IPS-18a (cell line): ENCODE results near the gene PNPLA5.

Experiments
- H3K27ac ChIP-seq: one replicate; pipeline ENCODE4 v1.5.1; 2013; ENCODE audit warnings: low read length
- H3K27me3 ChIP-seq: one replicate; pipeline ENCODE4 v1.6.1; 2013; ENCODE audit warnings: mild to moderate bottlenecking, low read length; ENCODE audit not compliant: control insufficient read depth, insufficient read depth
- H3K36me3 ChIP-seq: one replicate; pipeline ENCODE4 v1.6.1; 2013; ENCODE audit warnings: low read depth, low read length; ENCODE audit not compliant: control insufficient read depth
- H3K4me1 ChIP-seq: one replicate; pipeline ENCODE4 v1.6.1; 2013; ENCODE audit warnings: low read depth, low read length; ENCODE audit not compliant: control insufficient read depth
- H3K4me3 ChIP-seq: one replicate; pipeline ENCODE4 v1.5.1; 2013; ENCODE audit warnings: low read length
- H3K9ac ChIP-seq: one replicate; pipeline ENCODE4 v1.6.1; 2013; ENCODE audit warnings: mild to moderate bottlenecking, low read length, moderate library complexity
- H3K9me3 ChIP-seq: one replicate; pipeline ENCODE4 v1.6.1; 2013; ENCODE audit warnings: low read depth, low read length; ENCODE audit not compliant: control insufficient read depth

PNPLA5 gene

GRCh38 chr22:43891360-43892182 lies at the start of gene PNPLA5:
PNPLA5 (minus strand) TSS chr22:43892013; CDS start chr22:43891880, 133 bp downstream.
- peak within 1 kb of the TSS; percentile 75 for H3K4me3 ChIP-seq
- H3K9ac ChIP-seq, result peak within 1 kb of the TSS; percentile 64

DNA sequence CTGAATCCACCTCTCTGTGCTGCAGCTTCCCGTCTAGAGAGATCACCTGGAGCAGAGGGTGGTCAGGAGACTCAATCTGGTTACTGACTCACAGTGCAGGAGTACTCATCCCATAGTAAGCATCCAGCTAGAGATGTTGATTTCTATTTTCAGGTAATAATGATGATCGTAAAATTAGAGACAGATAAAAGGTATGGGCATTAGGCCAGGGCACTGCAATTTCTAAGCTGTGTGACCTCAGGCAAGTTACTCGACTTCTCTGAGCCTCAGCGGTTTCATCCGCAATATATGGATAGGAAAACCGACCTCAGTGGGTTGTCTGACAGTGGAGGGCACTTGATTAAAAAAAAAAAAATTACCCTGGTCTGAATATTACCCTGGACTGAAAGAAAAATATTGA lies 49.6 kb upstream of the PNPLA5 start:
- Histone ChIP-seq H3K36me3 (peaks cover 83% of the 10 kb centered on the region), H3K27me3 (no peaks in the 10 kb centered on the region), H3K9ac (no peak overlapping the region), H3K4me1 (no peaks in the 10 kb centered on the region), H3K27ac (no peak overlapping the region), H3K4me3 (no peak overlapping the region), H3K9me3 (no peaks in the 10 kb centered on the region)

More at GRCh38 chr22:43891360-43892182, at the start of gene PNPLA5:
- H3K9me3 ChIP-seq, result no peaks in the 10 kb centered on the region
- H3K27me3 ChIP-seq, result peaks cover 34% of the 10 kb centered on the region
- H3K36me3 ChIP-seq, result no peaks in the 10 kb centered on the region
- H3K4me1 ChIP-seq, result no peaks in the 10 kb centered on the region
- H3K27ac ChIP-seq, result no peak within 1 kb of the TSS

- H3K27me3 ChIP-seq, result no peaks in the 10 kb centered on the region
- H3K9me3 ChIP-seq, result no peaks in the 10 kb centered on the region
- H3K9ac ChIP-seq, result no peak overlapping the region
- peaks cover 81% of the 10 kb centered on the region for H3K36me3 ChIP-seq
- no peaks in the 10 kb centered on the region for H3K4me1 ChIP-seq
- no peak overlapping the region for H3K27ac ChIP-seq
- no peak overlapping the region for H3K4me3 ChIP-seq
Observed at GRCh38 chr22:43931771-43932170, 40.0 kb upstream of the PNPLA5 start.

DNA sequence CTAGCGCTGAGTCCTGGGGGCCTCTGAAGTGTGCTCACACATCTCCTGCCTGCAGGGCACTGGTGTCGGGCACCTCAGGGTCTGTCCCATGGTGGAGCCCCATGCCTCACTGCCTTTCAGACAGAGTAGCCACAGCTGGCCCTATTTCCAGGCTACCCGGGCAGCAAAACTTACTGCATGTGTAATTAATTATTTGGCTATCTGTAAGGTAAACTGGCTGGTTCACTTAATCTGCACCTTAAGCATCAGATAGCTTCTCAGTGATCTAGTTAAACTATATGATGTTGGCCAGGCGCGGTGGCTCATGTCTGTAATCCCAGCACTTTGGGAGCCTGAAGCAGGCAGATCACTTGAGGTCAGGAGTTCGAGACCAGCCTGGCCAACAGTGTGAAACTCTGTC lies 37.1 kb upstream of the PNPLA5 start:
- Histone ChIP-seq H3K9me3 (no peaks in the 10 kb centered on the region), H3K4me3 (no peak overlapping the region), H3K4me1 (peaks cover 16% of the 10 kb centered on the region), H3K36me3 (peaks cover 57% of the 10 kb centered on the region), H3K27me3 (no peaks in the 10 kb centered on the region), H3K27ac (no peak overlapping the region), H3K9ac (no peak overlapping the region)

DNA sequence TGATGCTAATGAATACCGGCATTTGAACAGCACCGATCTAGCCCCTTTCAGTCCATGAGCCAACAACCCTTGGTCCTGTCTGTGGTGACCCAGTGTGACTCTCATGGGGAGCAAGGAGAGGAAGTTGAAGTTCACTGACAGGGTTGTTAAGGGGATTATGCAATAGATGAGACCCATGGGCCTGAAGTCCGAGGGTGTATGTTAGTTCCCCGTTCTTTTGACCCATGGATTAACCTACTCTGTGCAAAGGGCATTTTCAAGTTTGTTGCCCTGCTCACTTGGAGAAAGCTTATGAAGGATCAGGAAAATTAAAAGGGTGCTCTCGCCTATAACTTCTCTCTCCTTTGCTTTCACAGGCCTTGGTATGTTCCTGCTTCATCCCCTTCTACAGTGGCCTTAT lies 36.7 kb upstream of the PNPLA5 start:
- Histone ChIP-seq H3K27me3 (no peaks in the 10 kb centered on the region), H3K36me3 (peaks cover 53% of the 10 kb centered on the region), H3K4me1 (peaks cover 16% of the 10 kb centered on the region), H3K27ac (no peak overlapping the region), H3K4me3 (no peak overlapping the region), H3K9ac (no peak overlapping the region), H3K9me3 (no peaks in the 10 kb centered on the region)

DNA sequence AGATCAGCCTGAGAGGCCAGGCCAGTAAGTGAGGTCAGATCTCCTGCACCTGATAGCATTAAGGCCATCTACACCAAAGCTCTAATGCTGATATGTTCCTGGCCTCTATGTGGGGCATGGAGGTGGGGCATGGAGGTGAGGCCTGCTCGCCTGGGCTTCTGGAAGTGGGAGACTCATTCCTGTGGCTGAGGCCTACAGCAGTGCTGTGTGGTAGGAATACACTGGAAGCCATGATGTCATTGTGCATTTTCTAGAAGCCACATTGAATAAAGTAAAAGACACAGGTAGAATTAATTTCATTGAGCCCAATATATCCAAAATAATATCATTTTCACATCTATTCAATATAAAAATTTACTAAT lies 34.5 kb upstream of the PNPLA5 start:
- H3K27ac ChIP-seq, result no peak overlapping the region
- peaks cover 33% of the 10 kb centered on the region for H3K36me3 ChIP-seq
- peaks cover 27% of the 10 kb centered on the region for H3K4me1 ChIP-seq
- H3K9me3 ChIP-seq, result no peaks in the 10 kb centered on the region
- peak overlapping the region; percentile 62 for H3K4me3 ChIP-seq
- H3K9ac ChIP-seq, result no peak overlapping the region
- H3K27me3 ChIP-seq, result no peaks in the 10 kb centered on the region

DNA sequence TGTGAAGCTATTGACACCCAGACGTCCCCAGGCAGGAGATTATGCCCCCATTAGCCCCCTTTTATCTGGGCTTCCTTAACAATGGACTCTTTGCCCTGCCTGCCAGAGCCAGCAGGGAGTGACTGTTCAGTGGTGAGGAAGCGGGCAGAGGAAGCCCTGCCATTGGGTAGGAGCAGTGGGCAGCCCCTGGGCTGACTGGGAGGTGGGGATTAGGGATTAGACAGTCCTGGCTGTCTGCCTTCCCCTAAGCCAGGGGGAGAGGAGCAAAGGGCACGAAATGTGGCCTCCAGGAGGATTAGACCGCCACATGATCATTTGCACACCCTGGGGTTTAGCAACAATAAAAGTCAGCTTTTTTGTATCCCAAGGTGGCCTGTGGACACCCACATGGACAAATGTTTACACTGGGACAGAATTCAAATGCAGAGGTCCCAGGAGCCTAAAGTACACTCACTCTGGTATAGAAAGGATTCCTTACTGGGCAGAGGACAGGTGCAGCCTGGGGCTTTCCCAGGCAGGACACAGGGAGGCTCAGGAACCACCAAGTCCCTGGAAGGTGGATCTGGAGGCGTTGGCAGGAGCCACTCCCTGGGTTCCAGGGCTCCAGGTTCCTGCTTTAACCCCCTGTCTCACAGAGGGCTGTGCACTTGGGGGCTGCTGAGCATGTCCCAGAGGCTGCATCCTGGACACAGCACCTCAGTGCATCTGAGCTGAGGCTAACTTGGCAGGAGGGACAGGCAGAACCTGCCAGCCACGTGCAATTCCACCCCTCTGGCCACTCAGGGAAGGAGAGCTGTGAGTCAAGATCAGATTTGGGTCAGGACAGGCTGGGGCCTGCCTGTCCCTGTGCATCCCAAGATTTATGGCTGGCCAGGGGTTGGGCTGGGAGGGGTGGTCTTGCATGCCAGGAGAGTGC lies 33.9 kb upstream of the PNPLA5 start:
- Histone ChIP-seq H3K36me3 (peaks cover 30% of the 10 kb centered on the region), H3K4me3 (peak overlapping the region; percentile 62), H3K9ac (peak overlapping the region; percentile 84), H3K27ac (peak overlapping the region; percentile 42), H3K9me3 (no peaks in the 10 kb centered on the region), H3K4me1 (peaks cover 27% of the 10 kb centered on the region), H3K27me3 (no peaks in the 10 kb centered on the region)

- peak overlapping the region; percentile 84 for H3K9ac ChIP-seq
- H3K4me1 ChIP-seq, result peaks cover 27% of the 10 kb centered on the region
- peaks cover 22% of the 10 kb centered on the region for H3K36me3 ChIP-seq
- H3K27me3 ChIP-seq, result no peaks in the 10 kb centered on the region
- no peak overlapping the region for H3K27ac ChIP-seq
- H3K4me3 ChIP-seq, result peak overlapping the region; percentile 62
- no peaks in the 10 kb centered on the region for H3K9me3 ChIP-seq
Observed at GRCh38 chr22:43924877-43925276, 33.1 kb upstream of the PNPLA5 start.

DNA sequence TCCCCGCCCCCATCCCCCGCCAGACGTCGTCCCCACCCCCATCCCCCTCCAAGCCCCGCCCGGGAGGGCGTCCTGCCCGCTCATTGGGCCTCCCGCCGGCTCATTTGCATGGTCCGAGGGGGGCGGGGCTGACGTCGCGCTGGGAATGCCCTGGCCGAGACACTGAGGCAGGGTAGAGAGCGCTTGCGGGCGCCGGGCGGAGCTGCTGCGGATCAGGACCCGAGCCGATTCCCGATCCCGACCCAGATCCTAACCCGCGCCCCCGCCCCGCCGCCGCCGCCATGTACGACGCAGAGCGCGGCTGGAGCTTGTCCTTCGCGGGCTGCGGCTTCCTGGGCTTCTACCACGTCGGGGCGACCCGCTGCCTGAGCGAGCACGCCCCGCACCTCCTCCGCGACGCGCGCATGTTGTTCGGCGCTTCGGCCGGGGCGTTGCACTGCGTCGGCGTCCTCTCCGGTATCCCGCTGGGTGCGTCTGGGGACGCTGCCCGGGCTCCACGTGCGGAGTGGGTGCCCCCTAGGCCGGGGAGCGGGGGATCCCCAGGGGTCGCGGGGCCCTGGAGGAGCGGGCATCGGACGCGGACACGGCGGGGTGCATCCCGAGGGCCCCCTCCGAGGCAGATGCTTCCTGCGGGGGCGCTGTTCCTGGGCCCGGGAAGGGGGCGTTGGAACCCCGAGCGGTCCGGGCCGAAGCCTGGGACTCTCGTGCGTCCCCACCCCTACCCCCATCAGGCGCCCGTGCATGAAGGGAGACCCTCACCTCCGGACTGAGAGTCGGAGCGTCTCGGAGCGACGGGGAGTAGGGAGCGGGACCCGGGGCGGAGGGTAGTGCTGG lies 32.0 kb upstream of the PNPLA5 start, which contains the start of gene PNPLA3:
PNPLA3 (plus strand) TSS at position 175 of the 834 bp plus-strand sequence; CDS start at position 282, 107 bp downstream.
- Histone ChIP-seq H3K4me3 (peak within 1 kb of the TSS; percentile 64), H3K9me3 (no peaks in the 10 kb centered on the region), H3K36me3 (peaks cover 19% of the 10 kb centered on the region), H3K4me1 (peaks cover 27% of the 10 kb centered on the region), H3K9ac (peak within 1 kb of the TSS; percentile 84), H3K27ac (peak within 1 kb of the TSS; percentile 49), H3K27me3 (no peaks in the 10 kb centered on the region)

- peaks cover 12% of the 10 kb centered on the region for H3K36me3 ChIP-seq
- H3K4me3 ChIP-seq, result peak overlapping the region; percentile 64
- no peaks in the 10 kb centered on the region for H3K9me3 ChIP-seq
- peaks cover 27% of the 10 kb centered on the region for H3K4me1 ChIP-seq
- H3K27me3 ChIP-seq, result no peaks in the 10 kb centered on the region
- peak overlapping the region; percentile 49 for H3K27ac ChIP-seq
- peak overlapping the region; percentile 30 for H3K9ac ChIP-seq
Observed at GRCh38 chr22:43923191-43923590, 31.4 kb upstream of the PNPLA5 start.

- Histone ChIP-seq H3K4me3 (no peak overlapping the region), H3K27me3 (no peaks in the 10 kb centered on the region), H3K9me3 (no peaks in the 10 kb centered on the region), H3K4me1 (peaks cover 27% of the 10 kb centered on the region), H3K27ac (no peak overlapping the region), H3K9ac (no peak overlapping the region), H3K36me3 (peaks cover 5% of the 10 kb centered on the region)
Observed at GRCh38 chr22:43922123-43922522, 30.3 kb upstream of the PNPLA5 start.
